HL-60/S4 treated with retinoic acid at 250 ng/mL for 4 days and 3 days (cell line): ENCODE measurements around the gene REPS1.
"Not testable (repeated sequence)": the region's sequence is repeated elsewhere in the genome, so short reads cannot be mapped to it uniquely, and the experiment has no call there.

Source experiments
- in situ Hi-C: fragments of 300-500 bp; cut with MboI; formaldehyde crosslinking; loops from 2 replicates; pipeline ENCODE4 v1.7.0; 2022; ENCODE audit warnings: low sequenced_read_pairs

The REPS1 gene

GRCh38 chr6:138944412-138944811 is 43.6 kb downstream of the REPS1 start:
- in situ Hi-C loops: no loop called here

- in situ Hi-C loops: no loop called here
Measured at GRCh38 chr6:138943089-138943625, 44.9 kb downstream of the REPS1 start.

- in situ Hi-C loops: not testable (repeated sequence)
Measured at GRCh38 chr6:138936873-138937272, 51.2 kb downstream of the REPS1 start.

GRCh38 chr6:138931660-138932059 is 56.4 kb downstream of the REPS1 start:
- in situ Hi-C loops: no loop called here

GRCh38 chr6:138926579-138926978 is 61.5 kb downstream of the REPS1 start:
- in situ Hi-C loops: no loop called here

GRCh38 chr6:138925806-138926205 is 62.2 kb downstream of the REPS1 start:
- in situ Hi-C loops: no loop called here

GRCh38 chr6:138923561-138923960 is 64.5 kb downstream of the REPS1 start:
- in situ Hi-C loops: no loop called here

GRCh38 chr6:138920906-138921305 is 67.1 kb downstream of the REPS1 start:
- in situ Hi-C loops: no loop called here

GRCh38 chr6:138914701-138915100 is 73.4 kb downstream of the REPS1 start:
- in situ Hi-C loops: no loop called here

GRCh38 chr6:138912308-138912707 is 75.7 kb downstream of the REPS1 start:
- in situ Hi-C loops: no loop called here

GRCh38 chr6:138909975-138910374 is 78.1 kb downstream of the REPS1 start:
- in situ Hi-C loops: no loop called here

GRCh38 chr6:138909511-138909910 is 78.5 kb downstream of the REPS1 start:
- in situ Hi-C loops: no loop called here

- in situ Hi-C loops: no loop called here
Measured at GRCh38 chr6:138907167-138907566, 80.9 kb downstream of the REPS1 start.

- in situ Hi-C loops: no loop called here
Measured at GRCh38 chr6:138897031-138897430, 91.0 kb downstream of the REPS1 start.

- in situ Hi-C loops: no loop called here
Measured at GRCh38 chr6:138896104-138896756, 91.8 kb downstream of the REPS1 start.

- in situ Hi-C loops: no loop called here
Measured at GRCh38 chr6:138891255-138891986, 96.6 kb downstream of the REPS1 start.

GRCh38 chr6:138885156-138885819 is 102.8 kb downstream of the REPS1 start:
- in situ Hi-C loops: no loop called here

GRCh38 chr6:138882369-138883017 is 105.6 kb downstream of the REPS1 start:
- in situ Hi-C loops: no loop called here

- in situ Hi-C loops: no loop called here
Measured at GRCh38 chr6:138873191-138873590, 114.9 kb downstream of the REPS1 start.

- in situ Hi-C loops: no loop called here
Measured at GRCh38 chr6:138869398-138869797, 118.7 kb downstream of the REPS1 start.

- in situ Hi-C loops: no loop called here
Measured at GRCh38 chr6:138868181-138868580, 119.9 kb downstream of the REPS1 start.
